GM12891 (cell line): ENCODE data around the gene SLC15A1.

Source experiments
- POLR2A ChIP-seq: IDR thresholded peaks from 2 replicates; pipeline ENCODE4 v1.6.1; 2011; ENCODE audit warnings: low read depth, low read length, control low read depth
- POLR2AphosphoS5 ChIP-seq: IDR thresholded peaks from 2 replicates; pipeline ENCODE4 v1.6.1; 2011; ENCODE audit warnings: low read depth, low read length, control low read depth
- POU2F2 ChIP-seq: IDR thresholded peaks from 2 replicates; pipeline ENCODE4 v1.6.1; 2011; ENCODE audit warnings: low read depth, mild to moderate bottlenecking, control low read depth, low read length, moderate library complexity
- SPI1 ChIP-seq: IDR thresholded peaks from 2 replicates; pipeline ENCODE4 v1.6.1; 2011; ENCODE audit warnings: low read depth, low read length, control low read depth
- TAF1 ChIP-seq: IDR thresholded peaks from 2 replicates; pipeline ENCODE4 v1.6.1; 2011; ENCODE audit warnings: low read depth, low read length, control low read depth

DNA sequence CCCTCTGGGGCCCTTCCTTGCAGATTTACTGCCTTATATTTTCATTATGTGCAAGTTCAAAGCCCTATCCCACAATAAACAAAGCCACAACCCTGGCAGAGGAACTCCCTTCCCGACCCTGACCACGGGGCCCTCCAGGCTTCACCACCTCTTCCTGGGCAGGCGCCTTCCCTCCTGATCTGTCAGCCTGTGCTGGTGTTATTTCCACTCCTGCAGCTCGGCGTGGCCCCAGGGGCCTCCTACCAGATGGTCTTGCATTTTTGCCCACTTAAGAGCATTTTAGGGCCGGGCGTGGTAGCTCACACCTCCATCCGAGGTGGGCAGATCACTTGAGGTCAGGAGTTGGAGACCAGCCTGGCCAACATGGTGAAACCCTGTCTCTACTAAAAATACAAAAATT lies 22.8 kb downstream of the SLC15A1 start:
- TF ChIP-seq POLR2A (no peak), TAF1 (no peak), POLR2AphosphoS5 (no peak), SPI1 (no peak), POU2F2 (no peak)
